NOMO-1 treated with dmso at 0.1 percent for 144 hours (cell line): ENCODE measurements around the gene GORASP1.
A peak's percentile ranks its signal among the peaks of the same experiment; 100 is the strongest.
"Not testable (repeated sequence)": the region's sequence is repeated elsewhere in the genome, so short reads cannot be mapped to it uniquely, and the experiment has no call there.

Experiments used
- DNase-seq: peaks from one replicate; lab custom pipeline; 2025; ENCODE audit not compliant: unreplicated experiment; lab: John Stamatoyannopoulos, UW

Gene GORASP1

GRCh38 chr3:39067286-39067685, 40.1 kb downstream of the GORASP1 start:
- DNase-seq, result no peak

- peak; percentile 58 for DNase-seq
Measured at GRCh38 chr3:39065197-39065596, 42.2 kb downstream of the GORASP1 start.

- DNase-seq, result no peak
Measured at GRCh38 chr3:39064646-39065045, 42.8 kb downstream of the GORASP1 start.

GRCh38 chr3:39063143-39063542, 44.3 kb downstream of the GORASP1 start:
- no peak for DNase-seq

- DNase-seq, result no peak
Measured at GRCh38 chr3:39062180-39062579, 45.2 kb downstream of the GORASP1 start.

GRCh38 chr3:39061228-39061627, 46.2 kb downstream of the GORASP1 start:
- DNase-seq, result not testable (repeated sequence)

GRCh38 chr3:39056151-39056550, 51.3 kb downstream of the GORASP1 start:
- no peak for DNase-seq

GRCh38 chr3:39053696-39054095, 53.7 kb downstream of the GORASP1 start:
- no peak for DNase-seq

- no peak for DNase-seq
Measured at GRCh38 chr3:39052583-39052982, 54.8 kb downstream of the GORASP1 start.

GRCh38 chr3:39051649-39052561, 55.5 kb downstream of the GORASP1 start, which contains the start of the genes SCN11A and WDR48:
TSS of gene SCN11A (minus strand) at chr3:39051944. CDS start at chr3:38950362, 101,582 bp downstream.
TSS of gene WDR48 (plus strand) at chr3:39052016. CDS start at chr3:39052026, 10 bp downstream.
- DNase-seq, result peak; percentile 86

- peak; percentile 80 for DNase-seq
Measured at GRCh38 chr3:39050029-39050428, 57.4 kb downstream of the GORASP1 start.
